Prostate gland (tissue), 2 donors: ENCODE data around the gene SASH1.

Experiments used
- CTCF ChIP-seq, 4 experiments: fragments of 200-600 bp in 2 of 4; fragments of 450-650 bp in 2 of 4; sonication (generic) in 2 of 4; IDR thresholded peaks; 1 replicate in 3 of 4; 2 replicates in 1 of 4; pipeline ENCODE4 v1.5.1; 2016 to 2019; ENCODE audit warnings: antibody characterized with exemption in 4 of 4, mild to moderate bottlenecking in 2 of 4, moderate library complexity in 2 of 4
- POLR2A ChIP-seq: fragments of 450-650 bp; IDR thresholded peaks from one replicate; pipeline ENCODE4 v1.6.1; 2016; ENCODE audit warnings: antibody characterized with exemption, mild to moderate bottlenecking
- POLR2AphosphoS5 ChIP-seq: sonication (generic); formaldehyde crosslinking; IDR thresholded peaks from one replicate; pipeline ENCODE4 v1.6.1; 2017; ENCODE audit warnings: antibody characterized with exemption

GRCh38 chr6:148533309-148534107 lies 190.9 kb downstream of the SASH1 start:
- no peak for TF ChIP-seq CTCF (IDR thresholded peaks at IDR 0.05)
- TF ChIP-seq POLR2AphosphoS5 = no peak
- TF ChIP-seq POLR2A = no peak
